Stimulated activated CD8-positive, alpha-beta memory T cell treated with anti-CD3 and anti-CD28 coated beads, Interleukin-4, amount 100 ng/mL, for 4 hours (primary cell): ENCODE data around the gene SLC2A8.

Experiments used
- DNase-seq, 2 donors: peaks; one replicate each; pipeline ENCODE4 v3.0.0-alpha.2; 2020; ENCODE audit warnings: low read depth in 2 of 2, low spot score in 1 of 2

SLC2A8 gene, protein sequence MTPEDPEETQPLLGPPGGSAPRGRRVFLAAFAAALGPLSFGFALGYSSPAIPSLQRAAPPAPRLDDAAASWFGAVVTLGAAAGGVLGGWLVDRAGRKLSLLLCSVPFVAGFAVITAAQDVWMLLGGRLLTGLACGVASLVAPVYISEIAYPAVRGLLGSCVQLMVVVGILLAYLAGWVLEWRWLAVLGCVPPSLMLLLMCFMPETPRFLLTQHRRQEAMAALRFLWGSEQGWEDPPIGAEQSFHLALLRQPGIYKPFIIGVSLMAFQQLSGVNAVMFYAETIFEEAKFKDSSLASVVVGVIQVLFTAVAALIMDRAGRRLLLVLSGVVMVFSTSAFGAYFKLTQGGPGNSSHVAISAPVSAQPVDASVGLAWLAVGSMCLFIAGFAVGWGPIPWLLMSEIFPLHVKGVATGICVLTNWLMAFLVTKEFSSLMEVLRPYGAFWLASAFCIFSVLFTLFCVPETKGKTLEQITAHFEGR

DNA sequence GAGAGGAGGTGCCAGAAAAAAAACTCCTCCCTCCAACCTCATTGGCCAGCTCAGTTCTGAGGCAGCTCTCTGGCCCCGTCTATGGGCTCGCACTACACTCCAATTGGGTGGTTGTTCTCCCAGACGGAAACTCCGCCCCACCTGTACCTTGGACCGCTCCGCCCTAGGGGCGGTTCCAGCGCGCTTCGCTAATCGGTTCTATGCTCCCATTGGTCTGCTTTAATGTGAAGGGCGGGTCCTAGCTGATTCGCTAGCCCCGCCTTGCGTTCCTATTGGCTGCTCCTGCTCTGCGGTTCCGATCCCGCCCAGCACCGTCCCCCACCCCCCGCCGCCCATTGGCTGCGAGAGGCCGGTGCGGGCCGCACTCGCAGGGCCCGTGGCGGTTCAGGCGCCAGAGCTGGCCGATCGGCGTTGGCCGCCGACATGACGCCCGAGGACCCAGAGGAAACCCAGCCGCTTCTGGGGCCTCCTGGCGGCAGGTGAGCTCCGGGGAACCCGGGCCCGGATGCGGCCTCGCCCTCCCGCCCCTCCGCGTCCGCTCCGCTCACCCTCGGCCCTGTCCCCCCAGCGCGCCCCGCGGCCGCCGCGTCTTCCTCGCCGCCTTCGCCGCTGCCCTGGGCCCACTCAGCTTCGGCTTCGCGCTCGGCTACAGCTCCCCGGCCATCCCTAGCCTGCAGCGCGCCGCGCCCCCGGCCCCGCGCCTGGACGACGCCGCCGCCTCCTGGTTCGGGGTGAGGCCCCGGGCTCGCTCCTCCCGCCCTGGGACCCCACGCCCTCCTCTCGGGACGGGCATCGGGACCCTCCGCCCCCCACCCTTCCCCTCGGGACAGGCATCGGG lies at the start of gene SLC2A8:
Gene SLC2A8, plus strand, starts transcription at position 362 of the 838 bp plus-strand sequence. Its CDS starts 62 bp downstream, at position 424.
- DNase-seq, result peak; percentile 60 to 84

DNA sequence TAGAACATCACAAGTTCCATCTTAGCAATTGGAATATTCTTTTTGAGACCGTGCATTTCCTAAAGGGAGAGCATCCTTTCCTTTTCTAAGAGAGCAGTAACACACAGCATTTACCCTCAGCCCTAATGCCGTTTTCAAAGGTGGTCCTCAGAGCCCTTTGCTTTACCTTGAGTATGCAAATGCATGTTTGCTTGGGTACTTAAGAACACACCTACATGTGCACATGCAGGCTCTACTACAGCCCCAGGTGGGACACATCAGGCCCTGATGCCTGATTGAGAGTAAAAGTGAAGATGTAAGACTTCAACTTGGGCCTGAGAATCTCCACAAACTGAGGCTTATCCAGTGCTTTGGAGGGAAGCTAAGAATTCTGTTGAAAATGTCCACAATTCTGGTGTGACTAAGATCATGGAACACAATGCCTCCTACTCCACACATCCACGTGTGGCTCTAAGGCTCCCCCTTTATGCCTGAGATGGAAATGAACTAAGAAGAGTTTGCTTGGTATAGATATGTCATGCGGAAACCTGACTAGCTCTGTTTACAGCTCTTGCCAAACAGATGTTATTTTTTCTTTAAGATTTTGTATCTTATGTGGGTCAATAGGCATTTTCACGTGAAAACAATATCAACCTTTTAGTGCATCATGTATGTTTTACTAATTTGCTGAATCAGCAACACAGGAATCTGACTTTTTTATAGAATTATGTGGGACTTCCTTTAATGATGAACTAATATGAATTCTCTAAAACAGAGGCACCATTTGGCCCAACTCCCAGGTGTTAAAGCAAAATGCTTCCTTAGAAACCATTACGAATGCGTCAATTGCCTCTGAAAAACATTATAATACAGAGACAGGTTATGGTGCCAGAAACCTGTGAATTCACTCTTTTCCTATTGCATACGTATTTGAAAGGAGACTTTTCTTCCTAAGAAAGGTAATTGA lies 48.9 kb upstream of the SLC2A8 start:
- no peak for DNase-seq

DNA sequence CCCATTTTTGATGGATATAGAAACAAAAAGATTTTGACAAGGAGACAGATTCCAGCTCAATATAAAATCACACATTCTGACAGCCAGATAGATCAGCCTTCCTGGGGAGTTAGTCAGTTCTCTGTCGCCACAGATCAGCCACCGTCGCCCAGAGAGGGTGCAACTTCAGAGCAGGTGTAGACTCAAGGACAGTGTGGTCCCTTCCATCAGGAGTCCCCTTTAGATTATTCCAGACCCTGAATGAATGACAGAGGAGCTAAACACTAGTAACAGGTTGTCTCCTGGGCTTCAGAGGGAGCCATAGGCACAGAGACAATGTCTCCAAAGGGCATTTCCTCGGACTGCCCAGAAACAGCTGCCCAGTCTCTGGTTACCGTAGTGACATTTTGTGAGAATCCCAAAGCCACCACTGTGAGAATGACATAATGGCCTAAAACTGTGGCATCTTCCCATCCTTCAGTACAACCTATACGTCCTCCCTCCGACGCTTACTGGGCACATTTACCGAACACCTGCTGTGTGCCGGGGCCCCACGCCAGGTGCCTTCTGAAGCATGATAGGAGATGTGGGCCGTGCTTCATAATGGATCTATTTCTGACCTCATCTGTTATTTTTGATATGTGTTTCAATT lies 47.4 kb upstream of the SLC2A8 start:
- no peak for DNase-seq

DNA sequence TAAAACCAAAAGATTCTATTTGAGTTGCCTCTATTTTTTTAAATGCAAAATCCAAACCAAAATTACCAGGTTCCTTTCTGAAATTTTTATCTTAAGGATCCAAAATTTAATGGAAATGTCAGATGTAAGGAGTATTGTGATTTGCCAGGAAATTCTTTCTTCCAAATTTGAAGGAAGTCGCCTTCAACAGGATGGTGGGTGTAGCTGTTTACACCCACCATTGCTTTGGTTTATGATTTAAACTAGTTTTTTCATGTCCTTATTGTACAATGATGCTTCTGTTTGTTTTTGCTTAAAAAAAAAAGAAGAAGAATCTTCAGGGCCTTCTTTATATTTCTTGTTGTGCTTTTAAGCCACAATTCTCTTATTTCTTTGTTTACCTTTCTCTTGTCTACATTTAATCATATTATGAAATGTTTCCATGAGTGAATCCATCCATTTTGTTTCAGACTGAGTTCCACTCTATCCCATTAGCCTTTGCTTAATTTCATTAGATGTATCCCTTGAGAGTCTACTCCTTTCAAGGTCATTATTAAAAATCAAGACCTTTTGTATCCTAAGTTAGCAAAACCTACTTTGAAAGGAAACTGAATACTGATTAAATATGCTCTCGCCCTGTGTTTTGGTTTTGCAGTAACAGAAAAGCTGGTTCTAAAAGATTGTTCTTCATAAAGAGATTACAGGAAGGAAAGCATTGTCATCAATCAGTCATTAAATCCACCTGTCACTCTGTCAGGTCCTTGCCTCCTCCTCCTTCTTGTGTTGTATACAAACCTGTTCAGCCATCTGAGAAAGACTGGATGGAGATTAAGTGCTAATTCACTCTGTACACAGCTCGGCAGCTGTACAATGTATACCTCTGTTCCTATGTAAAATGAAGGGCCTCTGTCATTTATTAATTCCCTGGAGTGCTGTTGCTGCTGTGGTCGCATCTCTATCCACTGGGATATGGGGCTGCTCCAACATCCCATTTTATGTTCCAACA lies 45.5 kb upstream of the SLC2A8 start:
- no peak for DNase-seq

DNA sequence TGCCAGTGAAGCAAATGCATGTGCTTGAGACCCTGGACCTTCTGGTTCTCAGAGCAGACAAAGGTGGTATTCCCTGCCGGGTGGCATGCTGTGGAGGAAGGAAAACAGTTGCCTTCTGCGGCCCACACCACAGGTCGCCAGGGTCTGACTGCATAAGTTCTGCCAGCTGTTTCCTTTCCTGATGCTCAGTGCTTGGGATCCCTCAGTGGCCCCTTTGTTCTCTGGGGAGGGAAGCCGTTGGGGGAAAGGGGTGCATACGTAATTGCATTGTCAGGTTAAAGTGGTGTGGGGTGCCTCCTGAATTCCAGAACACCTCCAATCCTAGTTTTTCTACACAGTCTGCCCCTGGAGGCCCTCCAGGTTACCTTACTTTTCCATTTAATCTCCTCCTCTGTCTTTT lies 43.1 kb upstream of the SLC2A8 start:
- no peak for DNase-seq

DNA sequence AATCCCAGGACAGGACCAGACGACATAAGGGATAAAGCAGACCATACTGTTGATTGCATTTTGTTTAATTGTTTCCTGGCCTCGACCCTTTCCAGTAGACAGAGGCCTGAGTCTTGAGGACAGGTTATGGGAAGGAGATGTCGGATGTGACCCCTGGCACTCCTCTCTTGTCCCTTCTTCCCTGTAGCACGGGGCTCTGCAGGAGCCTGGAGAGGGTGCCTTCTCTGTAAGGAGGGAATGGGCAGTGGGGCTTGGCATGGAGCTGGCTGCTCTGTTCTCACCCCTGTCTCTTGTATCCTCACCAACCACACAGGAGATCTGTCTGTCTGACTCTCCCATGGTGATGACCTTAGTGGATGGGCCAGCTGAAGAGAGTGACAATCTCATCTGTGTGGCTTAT lies 40.1 kb upstream of the SLC2A8 start:
- no peak for DNase-seq

DNA sequence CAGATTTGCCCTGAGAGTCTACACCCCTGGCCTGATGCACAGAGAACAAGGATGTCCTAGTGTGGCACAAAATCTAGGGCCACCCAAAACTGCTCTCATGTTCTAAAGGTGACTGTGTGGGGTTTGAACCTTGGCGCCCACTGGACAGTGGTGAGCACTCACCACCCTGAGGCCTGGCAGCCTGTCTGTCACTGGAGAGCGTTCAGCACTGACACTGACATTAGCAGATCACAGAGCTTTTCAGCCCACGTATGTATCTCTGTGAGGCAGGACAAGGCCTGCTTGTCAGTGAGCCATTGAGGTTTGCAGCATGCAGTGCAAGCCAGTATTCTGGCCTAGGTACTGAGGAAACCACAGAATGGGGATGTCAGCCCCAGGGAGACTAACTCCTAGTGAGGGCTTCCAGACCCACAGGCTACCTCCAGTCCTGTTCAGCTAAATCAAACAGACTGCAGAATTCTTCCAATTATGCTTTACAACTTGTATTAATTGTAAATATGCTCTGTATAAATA lies 38.9 kb upstream of the SLC2A8 start:
- no peak for DNase-seq

DNA sequence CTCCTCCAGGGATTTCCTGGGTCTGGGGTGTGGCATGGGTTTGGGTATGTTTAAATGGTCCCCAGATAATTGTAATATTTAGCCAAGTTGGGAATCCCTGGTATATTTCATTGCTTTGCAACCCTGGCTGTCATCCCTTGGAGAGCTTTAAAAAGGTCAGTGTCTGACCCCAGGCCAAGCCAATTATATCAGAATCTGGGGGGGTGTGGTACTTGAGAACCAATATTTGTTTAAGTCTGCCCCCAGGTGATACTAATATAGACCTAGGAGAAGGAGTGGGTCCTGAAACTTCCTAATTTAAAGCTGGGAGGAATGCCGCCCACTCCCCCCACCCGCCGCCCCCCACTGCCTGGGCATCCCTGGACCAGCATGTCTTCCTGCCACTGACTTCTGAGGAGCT lies 38.2 kb upstream of the SLC2A8 start:
- DNase-seq, result no peak

DNA sequence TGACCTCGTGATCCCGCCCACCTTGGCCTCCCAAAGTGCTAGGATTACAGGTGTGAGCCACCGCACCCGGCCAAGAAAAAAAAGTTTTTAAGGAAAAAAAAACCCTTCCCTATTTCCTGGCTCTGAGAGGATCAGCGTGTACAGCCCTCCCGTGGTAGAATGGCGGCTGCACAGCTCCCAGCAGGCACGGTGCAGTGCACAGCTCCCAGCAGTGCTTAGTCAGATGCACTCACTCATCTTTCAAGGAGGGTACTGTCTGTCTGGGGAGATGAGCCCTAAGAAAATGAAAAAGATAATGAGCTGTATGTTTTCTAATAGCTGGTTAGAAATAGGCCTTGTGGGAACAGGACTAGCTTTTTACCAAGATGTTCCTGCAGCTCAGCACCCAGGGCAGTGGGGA lies 36.7 kb upstream of the SLC2A8 start:
- DNase-seq, result no peak

DNA sequence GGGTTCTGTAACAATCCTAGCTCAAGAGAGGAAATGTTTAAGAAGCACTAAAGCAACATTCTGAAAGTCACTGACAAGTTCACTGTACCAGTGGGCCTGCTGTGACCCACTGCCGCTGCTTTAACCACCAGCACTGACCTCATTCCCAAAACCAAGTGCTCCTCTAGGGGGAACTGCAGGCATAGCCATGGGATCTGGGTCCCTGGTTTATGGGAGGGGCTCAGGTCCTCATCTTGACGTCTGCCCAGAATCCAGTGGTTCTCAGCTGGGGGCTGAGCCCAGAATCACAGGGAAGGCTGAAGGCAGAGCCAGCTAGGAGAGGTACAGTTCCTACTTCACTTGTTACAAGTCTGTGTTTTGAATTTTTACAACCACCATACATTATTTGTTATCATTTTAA lies 36.1 kb upstream of the SLC2A8 start:
- DNase-seq, result no peak

DNA sequence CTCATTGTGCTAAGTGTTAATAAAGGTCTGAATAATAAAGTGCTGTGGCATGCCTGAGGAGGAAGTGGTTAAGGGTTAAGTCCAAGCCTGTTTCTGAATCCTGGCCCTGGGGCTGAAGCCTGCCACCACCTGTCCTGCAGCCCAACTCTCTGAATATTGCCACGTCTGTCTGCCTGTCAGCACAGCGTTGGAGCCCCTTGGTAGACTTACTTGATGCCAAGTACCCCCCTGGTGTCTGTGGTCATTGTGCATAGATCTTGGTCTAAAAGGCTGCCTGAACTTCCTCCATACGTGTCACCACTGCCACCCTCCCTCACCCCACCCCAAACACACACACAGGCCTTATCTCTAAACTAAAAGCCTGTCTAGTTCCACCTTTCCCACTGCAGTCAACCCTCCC lies 35.4 kb upstream of the SLC2A8 start:
- DNase-seq, result no peak

DNA sequence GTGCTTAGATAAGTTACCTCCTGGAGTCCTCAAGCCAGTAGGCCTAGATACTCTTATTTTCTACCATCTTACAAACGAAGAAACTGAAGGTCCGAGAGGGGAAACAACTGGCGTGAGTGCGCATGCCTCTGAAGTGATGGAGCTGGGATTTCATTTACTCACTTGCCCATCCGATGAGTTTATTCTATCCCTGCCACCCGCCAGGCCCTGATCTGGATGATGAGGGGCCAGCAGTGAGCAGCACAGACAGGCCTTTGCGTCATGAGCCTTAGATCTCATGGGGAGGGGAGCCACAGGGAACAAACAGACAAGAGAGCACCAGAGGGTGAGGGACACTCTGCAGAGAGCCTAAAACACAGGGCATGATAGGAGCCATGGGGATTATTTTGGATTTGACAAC lies 34.1 kb upstream of the SLC2A8 start:
- no peak for DNase-seq

DNA sequence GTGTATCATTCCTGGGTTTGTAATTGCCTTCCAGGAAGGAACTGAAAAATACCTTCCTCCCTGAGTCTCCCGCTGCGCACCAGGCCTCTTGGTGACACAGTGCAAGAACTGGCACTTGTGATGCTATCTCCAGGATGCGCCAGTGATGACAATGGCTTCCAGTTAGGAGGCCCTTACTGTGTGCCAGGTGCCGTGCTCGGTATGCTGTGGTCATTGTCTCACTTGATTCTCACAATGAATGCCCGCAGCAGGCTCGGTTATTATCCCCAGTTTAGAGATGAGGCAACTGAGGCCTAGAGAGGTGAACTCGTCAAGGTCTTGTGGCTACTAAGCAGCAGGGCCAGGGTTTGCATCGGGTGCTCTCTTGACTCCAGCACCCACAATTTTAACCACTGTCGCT lies 31.5 kb upstream of the SLC2A8 start:
- DNase-seq, result no peak

DNA sequence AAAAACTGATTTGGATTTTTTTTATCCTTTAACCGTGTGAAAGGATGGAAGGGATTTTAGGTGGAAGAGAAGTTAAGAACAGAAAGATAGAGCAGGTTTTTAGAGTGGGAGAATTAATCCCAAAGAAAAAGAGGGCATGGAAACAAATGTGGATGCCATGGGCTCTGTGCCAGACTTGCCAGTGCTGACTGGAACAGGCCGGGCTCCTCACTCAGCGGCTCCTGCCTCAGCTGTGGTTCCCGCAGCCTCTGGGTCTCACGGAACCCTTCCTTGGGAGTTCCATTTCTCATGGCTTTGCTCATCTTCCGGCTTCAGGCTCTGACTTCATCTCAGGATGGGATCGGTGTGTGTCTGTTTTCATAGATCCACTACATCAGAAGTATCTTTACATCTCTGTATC lies 30.4 kb upstream of the SLC2A8 start:
- DNase-seq, result no peak

DNA sequence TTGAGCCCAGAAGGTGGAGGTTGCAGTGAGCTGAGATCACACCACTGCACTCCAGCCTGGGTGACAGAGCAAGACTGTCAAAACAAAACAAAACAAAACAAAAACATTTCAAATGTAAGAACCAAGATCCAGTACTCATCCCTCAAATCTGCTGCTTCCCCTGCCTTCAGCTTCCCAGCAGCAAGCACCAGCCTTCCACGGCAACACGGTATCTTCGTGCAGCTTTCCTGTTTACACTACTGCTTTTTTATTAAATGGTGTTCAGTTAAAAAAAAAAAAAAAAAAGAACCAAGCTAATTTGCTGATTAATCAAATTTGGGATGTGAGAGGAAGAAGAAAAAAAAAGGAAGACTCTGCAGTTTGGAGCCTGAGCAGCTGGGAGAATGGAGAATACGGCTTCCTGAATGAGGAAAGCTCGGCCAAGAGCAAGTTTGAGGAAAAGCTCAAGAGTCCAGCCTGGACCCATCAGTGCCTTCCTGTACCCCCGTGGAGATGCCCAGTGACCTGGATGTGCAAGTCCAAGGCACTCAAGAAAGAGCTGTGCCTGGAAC lies 28.0 kb upstream of the SLC2A8 start:
- no peak for DNase-seq

DNA sequence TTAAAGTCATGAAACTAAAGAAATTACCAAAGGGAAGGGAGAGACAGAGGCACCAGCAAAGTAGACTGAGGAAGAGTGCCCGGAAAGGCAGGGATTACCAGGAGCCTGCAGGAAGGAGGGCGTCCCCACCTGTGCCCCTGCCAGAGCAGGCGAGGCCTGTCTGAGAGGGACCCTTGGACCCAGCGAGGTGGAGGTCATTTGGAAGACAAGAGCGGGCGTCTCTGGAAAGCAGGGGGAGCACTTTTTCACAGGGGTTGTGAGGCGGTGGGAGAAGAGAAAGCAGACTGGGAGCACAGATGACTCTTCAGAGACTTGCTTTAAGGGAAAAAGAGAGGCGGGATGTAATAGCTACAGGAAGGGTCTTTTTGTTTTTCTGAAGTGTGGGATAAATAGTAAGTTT lies 27.5 kb upstream of the SLC2A8 start:
- DNase-seq, result no peak

DNA sequence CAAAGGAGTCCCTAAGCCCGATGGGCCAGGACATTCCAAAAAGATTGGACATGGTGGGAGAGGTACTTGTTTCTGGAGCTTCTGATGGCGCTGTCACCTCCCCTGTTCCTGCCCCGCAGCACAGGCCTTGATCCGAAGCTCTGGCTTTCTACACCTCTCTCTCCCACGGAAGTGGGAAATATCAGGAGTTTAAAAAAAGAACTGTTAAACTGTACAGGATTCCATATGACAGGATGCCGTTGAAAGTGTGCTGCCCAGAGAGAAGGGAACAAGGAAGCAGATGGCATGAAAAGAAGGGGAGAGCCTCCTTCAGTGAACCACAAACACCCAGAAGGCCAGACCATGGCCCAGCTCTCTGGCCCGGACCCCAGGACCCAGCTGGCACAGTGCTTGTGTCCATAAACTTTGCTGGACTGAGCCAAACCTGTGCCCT lies 26.8 kb upstream of the SLC2A8 start:
- DNase-seq, result no peak

DNA sequence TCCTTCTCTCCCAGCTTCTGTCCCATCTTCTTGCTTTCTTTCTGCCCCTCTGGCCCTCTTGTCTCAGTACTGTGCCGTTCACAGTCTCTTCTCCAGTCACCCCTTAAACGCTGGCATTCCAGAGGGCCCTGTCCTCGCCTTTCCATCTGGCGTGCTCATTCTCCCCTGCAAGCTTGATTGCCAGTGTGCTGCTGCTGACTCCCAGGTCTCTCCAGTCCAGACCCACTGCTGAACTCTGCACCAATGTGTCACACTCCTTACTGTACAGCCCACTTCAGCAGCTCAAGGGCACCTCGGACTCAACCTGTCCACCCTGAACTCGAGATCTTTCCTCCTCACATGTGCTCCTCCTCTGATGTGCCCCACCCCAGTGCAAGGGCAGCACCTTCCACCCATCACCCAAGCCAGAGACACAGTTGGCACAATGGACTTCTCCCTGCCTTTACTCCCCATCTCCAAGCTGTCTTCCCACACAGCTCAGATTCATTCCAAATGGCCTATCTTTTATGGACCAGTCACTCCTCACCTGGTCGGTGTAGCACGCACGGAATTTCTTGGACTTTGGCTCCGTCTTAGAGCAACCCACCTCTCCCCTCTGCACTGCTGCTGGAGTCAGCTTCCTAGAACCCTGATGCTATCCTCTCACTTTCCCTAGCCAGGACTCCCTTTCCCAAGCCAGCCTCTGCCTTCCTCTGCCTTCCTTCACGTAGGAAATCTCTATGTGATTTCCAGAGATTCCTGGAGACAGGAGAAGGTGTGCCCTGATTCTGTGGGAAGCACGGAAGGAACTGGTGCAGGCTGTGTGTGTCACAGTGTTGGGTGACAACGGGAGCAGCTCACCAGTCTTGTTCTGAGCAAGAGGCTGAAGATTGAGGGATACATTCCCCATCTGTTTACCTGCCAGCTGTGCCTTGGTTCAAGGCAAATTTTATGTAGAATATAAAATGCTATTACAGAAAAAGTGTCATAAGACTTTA lies 26.0 kb upstream of the SLC2A8 start:
- no peak for DNase-seq
